HG03442 (cell line): ENCODE data around the gene MCF2L2.

Source experiments
- ATAC-seq: cut with Tn5 transposase; IDR thresholded peaks from one replicate; pipeline ENCODE4 v1.9.1; 2021; ENCODE audit warnings: mild to moderate bottlenecking, moderate library complexity; ENCODE audit not compliant: unreplicated experiment

The MCF2L2 gene

GRCh38 chr3:183213415-183214276, 214.8 kb downstream of the MCF2L2 start:
- no peak for ATAC-seq

- ATAC-seq, result no peak
These were observed 215.9 kb downstream of the MCF2L2 start for GRCh38 chr3:183212565-183212964.

DNA sequence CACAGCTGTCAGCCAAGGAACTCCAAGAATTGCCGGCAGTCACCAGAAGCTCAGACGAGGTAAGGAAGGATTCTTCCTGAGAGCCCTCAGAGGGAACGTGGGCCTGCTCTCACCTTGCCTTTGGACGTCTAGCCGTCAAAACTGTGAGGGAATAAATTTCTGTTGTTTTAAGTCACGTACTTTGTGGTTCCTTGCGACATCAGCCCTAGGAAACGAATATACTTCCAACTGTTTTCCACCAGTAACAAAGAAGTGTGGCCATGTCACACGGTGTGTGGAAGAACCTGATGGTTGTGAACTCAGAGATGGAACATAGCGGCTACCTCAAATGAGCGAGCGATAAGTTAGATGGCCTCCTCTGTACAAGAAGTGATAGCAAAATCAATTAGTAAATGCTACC, 216.3 kb downstream of the MCF2L2 start:
- no peak for ATAC-seq

DNA sequence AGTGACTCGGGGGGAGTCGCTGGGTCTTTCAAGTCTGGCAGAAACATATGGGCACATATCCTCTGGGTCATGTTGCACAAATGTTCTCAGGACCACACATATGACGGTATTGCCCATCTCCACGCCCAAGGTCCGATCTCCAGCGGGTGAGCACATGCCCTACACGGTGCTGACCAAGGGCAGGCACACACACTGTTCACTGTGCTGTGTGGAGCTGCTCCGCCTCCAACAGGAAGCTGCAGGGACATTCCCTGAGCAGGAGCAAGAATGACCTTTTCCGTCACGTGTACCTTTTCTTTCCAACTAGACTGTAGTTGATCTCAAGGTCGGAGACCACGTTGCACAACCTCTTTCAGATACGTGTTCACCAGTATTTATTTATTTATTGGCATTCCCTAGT, 217.1 kb downstream of the MCF2L2 start:
- no peak for ATAC-seq

DNA sequence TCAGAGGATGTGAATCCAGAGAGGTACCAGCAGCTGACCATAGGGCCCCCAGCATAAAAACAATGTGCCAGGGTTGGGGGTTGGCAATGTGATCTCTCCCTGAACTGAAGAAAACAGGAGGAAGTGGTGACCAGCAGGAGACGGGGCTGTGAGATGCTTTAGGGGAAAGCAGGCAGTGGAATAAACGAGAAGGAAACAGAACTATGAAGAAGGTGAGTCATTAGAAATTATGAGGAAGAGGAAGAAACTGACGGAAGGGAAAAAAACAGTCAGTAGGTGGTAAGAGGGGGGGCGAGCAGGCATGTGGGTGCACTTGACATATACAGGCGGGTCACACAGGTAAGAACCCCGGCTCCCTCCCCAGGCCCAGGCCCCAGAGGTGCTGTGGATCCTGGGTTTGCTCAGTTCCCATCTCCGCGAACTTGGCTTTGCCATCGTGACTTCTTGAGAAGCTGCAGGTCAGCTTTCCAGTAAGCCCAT, 217.5 kb downstream of the MCF2L2 start:
- no peak for ATAC-seq

DNA sequence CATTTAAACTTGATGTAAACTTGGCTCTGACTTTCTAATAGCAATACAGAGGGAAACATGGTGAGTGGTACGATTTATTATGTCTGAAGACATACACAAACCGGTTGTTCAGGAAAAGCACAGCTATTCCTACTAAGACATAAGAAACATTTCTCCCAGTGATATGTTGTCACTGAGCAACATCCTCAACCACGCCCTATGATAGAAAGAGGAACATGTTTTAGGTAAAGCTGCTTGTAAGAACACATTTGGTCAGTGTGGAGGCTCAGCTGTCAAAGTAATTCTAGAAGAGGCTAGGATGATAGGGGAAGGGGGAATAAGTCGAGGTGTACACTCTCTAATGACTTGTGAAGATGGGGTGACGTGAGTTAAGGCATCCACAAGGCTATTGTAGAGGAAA, 218.1 kb downstream of the MCF2L2 start:
- no peak for ATAC-seq

DNA sequence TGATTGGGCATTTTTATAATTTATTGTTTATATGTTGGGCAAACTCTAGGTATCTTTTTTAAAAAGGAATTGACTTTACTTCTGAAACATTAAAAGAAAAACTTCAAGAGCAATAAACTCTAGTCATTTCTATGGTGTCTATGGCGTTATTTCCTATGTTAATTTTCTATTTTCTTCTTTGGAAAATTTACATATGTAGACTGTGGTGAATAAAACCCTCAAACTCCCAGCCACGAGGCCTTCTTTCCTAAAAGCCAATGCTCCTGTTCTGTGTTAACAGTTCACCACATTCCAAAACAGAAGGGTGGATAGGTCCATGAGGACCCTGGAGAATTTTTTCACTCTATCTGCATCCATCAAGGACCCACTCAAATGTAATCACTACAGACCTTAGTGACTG, 219.6 kb downstream of the MCF2L2 start:
- ATAC-seq, result no peak

GRCh38 chr3:183208260-183208659, 220.2 kb downstream of the MCF2L2 start:
- no peak for ATAC-seq

- no peak for ATAC-seq
These were observed 224.7 kb downstream of the MCF2L2 start for GRCh38 chr3:183203670-183204069.

- ATAC-seq, result no peak
These were observed 226.3 kb downstream of the MCF2L2 start for GRCh38 chr3:183202004-183202722.

DNA sequence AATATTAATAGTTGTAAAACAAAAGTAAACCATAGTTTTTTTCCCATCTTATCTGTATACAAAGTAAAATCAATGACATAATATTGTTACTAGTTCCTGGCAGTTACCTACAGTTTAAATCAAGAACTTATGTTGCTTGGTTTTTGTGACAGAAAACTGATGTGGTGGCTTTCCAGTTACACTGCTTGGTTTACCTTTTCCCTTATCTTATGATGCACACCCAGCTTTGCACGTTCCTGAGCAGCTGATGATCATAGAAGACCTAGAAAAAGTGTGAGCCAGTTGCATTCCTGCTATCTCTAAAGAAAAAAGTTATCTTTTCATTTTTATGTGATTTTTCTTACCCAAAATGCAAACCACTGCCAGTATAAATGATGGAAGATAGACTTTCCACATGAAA, 229.5 kb downstream of the MCF2L2 start:
- ATAC-seq, result no peak

DNA sequence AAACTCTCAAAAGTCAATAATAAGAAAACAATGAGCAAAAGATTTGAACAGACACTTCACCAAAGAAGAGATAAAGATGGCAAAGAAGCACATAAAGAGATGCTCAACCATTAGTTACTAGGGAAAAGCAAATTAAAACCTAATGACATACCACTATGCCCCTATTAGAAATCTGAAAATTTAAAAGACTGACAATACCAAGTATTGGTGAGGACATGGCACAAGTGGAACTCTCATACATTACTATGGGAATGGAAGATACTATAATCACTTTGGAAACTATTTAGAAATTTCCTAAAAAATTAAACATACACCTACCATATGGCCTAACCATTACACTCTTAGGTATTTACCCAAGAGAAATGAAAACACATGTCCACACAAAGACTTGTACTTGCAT, 230.7 kb downstream of the MCF2L2 start:
- no peak for ATAC-seq

DNA sequence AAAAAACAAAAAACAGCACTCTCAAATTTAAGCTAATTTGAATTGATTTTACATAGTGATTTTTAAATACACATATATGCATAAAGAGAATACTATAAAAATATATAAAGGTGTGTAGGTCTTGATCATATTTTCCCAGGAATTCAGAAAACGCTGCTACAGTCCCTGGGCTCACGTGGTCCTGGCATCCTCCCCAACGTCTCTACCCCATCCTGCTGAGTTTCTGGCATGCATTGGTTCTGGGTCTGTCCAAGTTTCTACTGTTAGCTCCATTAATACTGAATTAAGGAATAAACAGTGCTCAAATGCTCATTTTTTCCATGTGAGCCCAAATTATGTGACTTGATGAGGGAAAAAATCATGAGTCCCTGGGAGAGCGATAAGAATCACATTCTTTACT, 233.2 kb downstream of the MCF2L2 start:
- ATAC-seq, result no peak

DNA sequence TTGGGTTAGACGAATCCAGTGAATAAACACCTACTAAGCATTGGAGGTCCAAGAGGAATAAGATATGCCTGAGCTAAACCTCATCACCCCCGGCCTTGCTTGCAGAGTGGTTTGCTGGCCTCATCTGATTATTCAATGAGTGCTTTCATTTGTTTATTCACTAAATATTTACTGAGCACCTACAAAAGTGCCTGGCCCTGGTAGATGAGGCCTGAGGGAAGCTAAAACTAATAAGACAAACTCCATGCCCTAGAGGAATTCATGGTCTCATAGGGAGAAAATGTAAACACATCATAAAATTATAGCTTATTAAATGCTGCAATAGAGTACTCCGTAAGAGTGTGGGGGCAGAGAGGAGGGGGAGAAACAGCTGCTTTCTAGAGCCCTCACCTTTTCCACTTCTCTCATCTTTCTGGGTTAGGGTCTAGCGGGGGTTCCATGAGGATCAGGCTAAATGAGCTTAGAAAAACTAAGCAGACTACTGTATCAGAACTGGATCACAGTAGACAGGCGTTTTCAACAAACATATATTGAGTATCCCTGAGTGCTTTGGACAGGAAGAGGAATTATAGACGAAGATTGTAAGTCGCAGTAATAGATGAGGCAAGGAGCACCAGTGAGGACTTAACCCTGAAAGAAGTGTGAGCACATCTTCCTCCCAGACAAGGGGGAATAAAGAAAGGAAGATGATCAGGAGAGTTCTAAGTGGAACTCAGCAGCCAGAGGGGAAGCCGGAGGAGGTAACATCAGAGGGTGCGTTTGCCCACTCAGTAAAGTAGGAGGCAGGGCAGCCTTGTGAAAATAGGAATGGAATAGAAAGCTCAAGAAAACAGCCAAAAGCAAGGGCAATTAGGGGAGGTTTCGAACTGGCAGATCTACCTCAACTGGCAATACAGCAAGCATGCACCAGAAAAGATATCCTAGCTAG, 234.4 kb downstream of the MCF2L2 start:
- no peak for ATAC-seq

GRCh38 chr3:183192650-183193300, 235.6 kb downstream of the MCF2L2 start:
- ATAC-seq, result no peak

GRCh38 chr3:183189641-183190040, 238.8 kb downstream of the MCF2L2 start:
- ATAC-seq, result no peak

DNA sequence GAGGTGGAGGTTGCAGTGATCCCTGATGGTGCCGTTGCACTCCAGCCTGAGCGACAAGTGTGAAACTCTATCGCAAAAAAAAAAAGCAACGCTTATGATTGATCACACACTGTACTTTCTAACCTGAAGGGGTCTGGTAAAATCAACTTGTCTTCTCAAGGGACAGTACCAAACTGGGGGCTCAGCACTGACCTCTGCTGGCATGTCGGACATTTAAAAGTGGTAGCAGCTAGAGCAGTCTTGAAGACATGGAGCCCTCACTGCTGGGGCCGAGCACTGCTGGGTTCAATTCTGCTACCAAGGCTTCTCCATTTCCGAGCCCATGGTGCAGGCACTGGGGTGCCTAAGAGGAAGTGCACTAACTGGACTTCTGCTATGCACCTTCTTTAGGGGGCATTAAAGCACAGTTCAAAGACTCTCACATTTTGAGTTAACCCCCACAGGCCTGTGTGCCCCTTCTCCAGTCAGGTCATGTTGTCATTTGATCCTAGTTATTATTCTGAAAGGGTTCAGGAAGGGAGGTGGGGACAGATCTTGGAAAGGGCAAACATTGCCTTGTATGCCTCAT, 239.4 kb downstream of the MCF2L2 start:
- peak; percentile 69 for ATAC-seq

DNA sequence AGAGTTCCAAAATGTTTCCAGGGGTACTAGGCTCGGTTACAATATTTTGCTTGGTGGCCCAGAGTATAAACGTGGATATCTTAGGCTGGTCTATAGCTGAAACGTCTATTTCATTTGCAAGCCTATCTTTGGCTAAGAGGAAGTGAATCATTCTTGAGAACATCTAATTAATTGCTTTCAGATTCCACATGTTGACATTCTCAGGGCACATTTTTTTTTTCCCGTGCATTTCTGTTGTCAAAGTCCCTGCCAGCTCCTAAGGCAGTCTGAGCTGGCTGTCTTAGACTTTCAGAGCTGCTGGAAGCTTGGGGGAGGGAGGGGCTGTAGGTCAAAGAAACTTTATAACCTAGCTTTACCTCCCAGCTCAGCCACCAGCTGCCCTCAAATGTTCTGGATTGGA, 242.7 kb downstream of the MCF2L2 start:
- ATAC-seq, result no peak

- no peak for ATAC-seq
These were observed 245.4 kb downstream of the MCF2L2 start for GRCh38 chr3:183182732-183183610.
